Neural cell (in vitro differentiated cells): ENCODE data around the gene MINDY2. TPM values are rescaled to one million over a fixed set of nuclear protein-coding genes. Genes with fewer than 3 reads are reported as not detected.
"Not testable (repeated sequence)": the region's sequence is repeated elsewhere in the genome, so short reads cannot be mapped to it uniquely, and the experiment has no call there.

Experiments
- H2AFZ ChIP-seq: fragments of 200-600, 300-800 bp; sonication (generic), shearing (Covaris generic); 2 replicates; pipeline ENCODE4 v1.6.0; 2014; ENCODE audit warnings: low read depth, mild to moderate bottlenecking, antibody characterized with exemption, low read length, moderate library complexity
- H3F3A ChIP-seq: fragments of 200-600 bp; shearing (Covaris generic); 2 replicates; pipeline ENCODE4 v1.6.1; 2016; ENCODE audit warnings: mild to moderate bottlenecking, moderate library complexity, mixed read lengths, antibody characterized with exemption, low read length; ENCODE audit not compliant: insufficient read depth, poor library complexity, severe bottlenecking
- H3K27ac ChIP-seq: fragments of 200-600, 300-800 bp; sonication (generic), shearing (Covaris generic); 2 replicates; pipeline ENCODE4 v1.5.1; 2014; ENCODE audit warnings: mild to moderate bottlenecking, low read length, moderate library complexity
- H3K27me3 ChIP-seq: fragments of 300-800, 200-600 bp; sonication (generic), shearing (Covaris generic); 2 replicates; pipeline ENCODE4 v1.6.0; 2014; ENCODE audit warnings: mild to moderate bottlenecking, low read depth, low read length, moderate library complexity; ENCODE audit not compliant: insufficient read depth
- H3K36me3 ChIP-seq: fragments of 300-800, 200-600 bp; sonication (generic), shearing (Covaris generic); 2 replicates; pipeline ENCODE4 v1.5.1; 2014; ENCODE audit warnings: mild to moderate bottlenecking, antibody characterized with exemption, low read length, moderate library complexity; ENCODE audit not compliant: insufficient read depth
- H3K4me2 ChIP-seq: fragments of 300-800, 200-600 bp; sonication (generic), shearing (Covaris generic); 2 replicates; pipeline ENCODE4 v1.6.0; 2014; ENCODE audit warnings: mild to moderate bottlenecking, low read length
- H3K4me3 ChIP-seq: fragments of 300-800, 200-600 bp; sonication (generic), shearing (Covaris generic); 2 replicates; pipeline ENCODE4 v1.5.1; 2014; ENCODE audit warnings: mild to moderate bottlenecking, low read length, moderate library complexity
- H3K79me2 ChIP-seq: fragments of 200-600 bp; shearing (Covaris generic); replicated peaks from 2 replicates; pipeline ENCODE4 v1.6.0; 2014; ENCODE audit warnings: mild to moderate bottlenecking, low read length, moderate library complexity; ENCODE audit not compliant: insufficient read depth
- H3K9ac ChIP-seq: fragments of 300-800, 200-600 bp; sonication (generic), shearing (Covaris generic); 2 replicates; pipeline ENCODE4 v1.6.1; 2016; ENCODE audit warnings: mild to moderate bottlenecking, low read length, mixed read lengths
- H3K9me2 ChIP-seq: fragments of 200-600 bp; shearing (Covaris generic); 2 replicates; pipeline ENCODE4 v1.6.1; 2016; ENCODE audit warnings: mild to moderate bottlenecking, low read length, mixed read lengths; ENCODE audit not compliant: insufficient read depth
- H3K9me3 ChIP-seq: fragments of 200-600, 300-800 bp; sonication (generic), shearing (Covaris generic); 2 replicates; pipeline ENCODE4 v1.6.1; 2016; ENCODE audit warnings: mild to moderate bottlenecking, mixed run types, low read length, moderate library complexity, mixed read lengths
- H4K20me1 ChIP-seq: fragments of 200-600 bp; shearing (Covaris generic); 2 replicates; pipeline ENCODE4 v1.6.1; 2016; ENCODE audit warnings: mild to moderate bottlenecking, mixed run types; ENCODE audit not compliant: insufficient read depth
- EP300 ChIP-seq: fragments of 450-650 bp; conservative IDR thresholded peaks from 2 replicates; pipeline ENCODE4 v1.6.1; 2014; ENCODE audit warnings: antibody characterized with exemption, mild to moderate bottlenecking, moderate library complexity; ENCODE audit not compliant: poor library complexity, severe bottlenecking
- EZH2 ChIP-seq: fragments of 200-600, 300-800 bp; shearing (Covaris generic), sonication (generic); IDR thresholded peaks from 2 replicates; pipeline ENCODE4 v1.6.1; 2014; ENCODE audit warnings: antibody characterized with exemption, low read length, borderline replicate concordance, mild to moderate bottlenecking; ENCODE audit not compliant: insufficient read depth, poor library complexity, severe bottlenecking
- MXI1 ChIP-seq: fragments of 450-650 bp; conservative IDR thresholded peaks from 2 replicates; pipeline ENCODE4 v1.6.1; 2014; ENCODE audit warnings: antibody characterized with exemption, mild to moderate bottlenecking; ENCODE audit not compliant: poor library complexity, severe bottlenecking
- POLR2AphosphoS5 ChIP-seq: IDR thresholded peaks from 2 replicates; pipeline ENCODE4 v1.6.1; 2012
- RAD21 ChIP-seq: fragments of 450-650 bp; conservative IDR thresholded peaks from 2 replicates; pipeline ENCODE4 v1.6.1; 2014; ENCODE audit warnings: antibody characterized with exemption, mild to moderate bottlenecking, moderate library complexity
- SMC3 ChIP-seq: fragments of 450-650 bp; conservative IDR thresholded peaks from 2 replicates; pipeline ENCODE4 v1.6.1; 2014; ENCODE audit warnings: antibody characterized with exemption, mild to moderate bottlenecking, moderate library complexity; ENCODE audit not compliant: poor library complexity
- TAF1 ChIP-seq: IDR thresholded peaks from 2 replicates; pipeline ENCODE4 v1.6.1; 2012; ENCODE audit warnings: low read depth
- polyA plus RNA-seq: library from polyadenylated mRNA; depleted of rRNA; stranded (reverse); fragments of >200 nt; gene quantifications from 2 replicates; pipeline ENCODE4 v1.2.3, GENCODE V29; 2014
- TF ChIP-seq, protein P1 (sequence below): fragments of 450-650 bp; IDR thresholded peaks from 2 replicates; pipeline ENCODE4 v1.5.1; 2014; ENCODE audit warnings: antibody characterized with exemption, mild to moderate bottlenecking, moderate library complexity; ENCODE audit not compliant: poor library complexity, severe bottlenecking
- TF ChIP-seq, protein P2 (sequence below): IDR thresholded peaks from 2 replicates; pipeline ENCODE4 v1.6.1; 2012; ENCODE audit warnings: borderline replicate concordance

Gene MINDY2
- polyA plus RNA-seq, 1 donor from 2014 or later: 22.8 TPM

DNA sequence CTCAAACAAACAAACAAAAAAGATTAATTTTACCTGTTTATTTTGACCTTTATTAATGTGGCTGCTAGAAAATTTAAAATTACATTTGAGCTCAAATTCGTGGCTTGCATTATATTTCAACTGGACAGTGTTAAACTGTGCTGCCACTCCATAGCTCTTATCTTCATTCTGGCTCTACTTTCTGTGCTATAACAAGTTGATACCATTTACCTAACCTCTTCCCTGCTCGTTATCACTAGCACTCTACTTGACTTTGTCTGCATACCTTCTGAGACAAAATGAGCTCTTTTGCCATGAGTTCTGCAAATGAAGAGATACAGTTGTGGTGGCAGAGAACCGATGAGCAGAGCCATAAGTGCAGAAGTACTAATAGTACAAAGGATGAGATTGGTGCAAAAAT, 26.4 kb downstream of the MINDY2 start:
- no peaks in the 10 kb centered on the region for H3F3A ChIP-seq
- no peak for TF ChIP-seq MXI1
- TF ChIP-seq, protein P1, sequence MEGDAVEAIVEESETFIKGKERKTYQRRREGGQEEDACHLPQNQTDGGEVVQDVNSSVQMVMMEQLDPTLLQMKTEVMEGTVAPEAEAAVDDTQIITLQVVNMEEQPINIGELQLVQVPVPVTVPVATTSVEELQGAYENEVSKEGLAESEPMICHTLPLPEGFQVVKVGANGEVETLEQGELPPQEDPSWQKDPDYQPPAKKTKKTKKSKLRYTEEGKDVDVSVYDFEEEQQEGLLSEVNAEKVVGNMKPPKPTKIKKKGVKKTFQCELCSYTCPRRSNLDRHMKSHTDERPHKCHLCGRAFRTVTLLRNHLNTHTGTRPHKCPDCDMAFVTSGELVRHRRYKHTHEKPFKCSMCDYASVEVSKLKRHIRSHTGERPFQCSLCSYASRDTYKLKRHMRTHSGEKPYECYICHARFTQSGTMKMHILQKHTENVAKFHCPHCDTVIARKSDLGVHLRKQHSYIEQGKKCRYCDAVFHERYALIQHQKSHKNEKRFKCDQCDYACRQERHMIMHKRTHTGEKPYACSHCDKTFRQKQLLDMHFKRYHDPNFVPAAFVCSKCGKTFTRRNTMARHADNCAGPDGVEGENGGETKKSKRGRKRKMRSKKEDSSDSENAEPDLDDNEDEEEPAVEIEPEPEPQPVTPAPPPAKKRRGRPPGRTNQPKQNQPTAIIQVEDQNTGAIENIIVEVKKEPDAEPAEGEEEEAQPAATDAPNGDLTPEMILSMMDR: no peak
- no peak for TF ChIP-seq SMC3
- TF ChIP-seq EP300: no peak
- no peak for TF ChIP-seq POLR2AphosphoS5
- TF ChIP-seq TAF1: no peak
- TF ChIP-seq EZH2: no peak
- no peak for TF ChIP-seq RAD21
- TF ChIP-seq, protein P2, sequence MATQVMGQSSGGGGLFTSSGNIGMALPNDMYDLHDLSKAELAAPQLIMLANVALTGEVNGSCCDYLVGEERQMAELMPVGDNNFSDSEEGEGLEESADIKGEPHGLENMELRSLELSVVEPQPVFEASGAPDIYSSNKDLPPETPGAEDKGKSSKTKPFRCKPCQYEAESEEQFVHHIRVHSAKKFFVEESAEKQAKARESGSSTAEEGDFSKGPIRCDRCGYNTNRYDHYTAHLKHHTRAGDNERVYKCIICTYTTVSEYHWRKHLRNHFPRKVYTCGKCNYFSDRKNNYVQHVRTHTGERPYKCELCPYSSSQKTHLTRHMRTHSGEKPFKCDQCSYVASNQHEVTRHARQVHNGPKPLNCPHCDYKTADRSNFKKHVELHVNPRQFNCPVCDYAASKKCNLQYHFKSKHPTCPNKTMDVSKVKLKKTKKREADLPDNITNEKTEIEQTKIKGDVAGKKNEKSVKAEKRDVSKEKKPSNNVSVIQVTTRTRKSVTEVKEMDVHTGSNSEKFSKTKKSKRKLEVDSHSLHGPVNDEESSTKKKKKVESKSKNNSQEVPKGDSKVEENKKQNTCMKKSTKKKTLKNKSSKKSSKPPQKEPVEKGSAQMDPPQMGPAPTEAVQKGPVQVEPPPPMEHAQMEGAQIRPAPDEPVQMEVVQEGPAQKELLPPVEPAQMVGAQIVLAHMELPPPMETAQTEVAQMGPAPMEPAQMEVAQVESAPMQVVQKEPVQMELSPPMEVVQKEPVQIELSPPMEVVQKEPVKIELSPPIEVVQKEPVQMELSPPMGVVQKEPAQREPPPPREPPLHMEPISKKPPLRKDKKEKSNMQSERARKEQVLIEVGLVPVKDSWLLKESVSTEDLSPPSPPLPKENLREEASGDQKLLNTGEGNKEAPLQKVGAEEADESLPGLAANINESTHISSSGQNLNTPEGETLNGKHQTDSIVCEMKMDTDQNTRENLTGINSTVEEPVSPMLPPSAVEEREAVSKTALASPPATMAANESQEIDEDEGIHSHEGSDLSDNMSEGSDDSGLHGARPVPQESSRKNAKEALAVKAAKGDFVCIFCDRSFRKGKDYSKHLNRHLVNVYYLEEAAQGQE: no peak
- no peak overlapping the region for H3K9ac ChIP-seq
- H2AFZ ChIP-seq: no peak overlapping the region
- H3K27me3 ChIP-seq: no peaks in the 10 kb centered on the region
- no peaks in the 10 kb centered on the region for H3K9me2 ChIP-seq
- H3K27ac ChIP-seq: no peak overlapping the region
- peaks cover under 1% of the 10 kb centered on the region for H3K36me3 ChIP-seq
- H3K79me2 ChIP-seq: peaks cover 3% of the 10 kb centered on the region
- H3K4me2 ChIP-seq: no peak overlapping the region
- no peak overlapping the region for H3K4me3 ChIP-seq
- H3K9me3 ChIP-seq: no peaks in the 10 kb centered on the region
- H4K20me1 ChIP-seq: no peaks in the 10 kb centered on the region

DNA sequence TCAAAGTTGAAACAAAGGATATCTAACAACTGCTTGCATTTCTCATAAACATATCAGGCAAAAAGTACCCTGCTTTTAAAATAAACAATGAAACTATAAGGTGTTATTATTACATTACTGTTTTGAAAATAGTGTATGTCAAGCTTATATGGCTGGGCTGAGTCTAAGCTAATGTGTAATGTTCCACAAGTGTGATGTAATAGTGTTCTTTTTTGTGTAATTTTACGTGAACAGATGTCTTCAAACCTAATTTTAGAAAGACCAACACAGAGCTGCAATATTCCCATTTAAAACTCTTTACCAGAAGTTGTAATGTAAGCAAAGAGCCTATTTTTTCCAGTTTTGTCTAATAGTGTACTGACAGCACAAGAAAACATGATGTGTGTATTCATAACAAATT, 34.0 kb downstream of the MINDY2 start:
- Histone ChIP-seq H3K9ac (no peak overlapping the region), H3K27ac (no peak overlapping the region), H2AFZ (no peak overlapping the region), H3K27me3 (no peaks in the 10 kb centered on the region), H3F3A (no peaks in the 10 kb centered on the region), H3K9me2 (no peaks in the 10 kb centered on the region), H3K36me3 (peaks cover 7% of the 10 kb centered on the region), H3K4me3 (no peak overlapping the region), H3K4me2 (no peak overlapping the region), H4K20me1 (no peaks in the 10 kb centered on the region), H3K79me2 (peaks cover 3% of the 10 kb centered on the region), H3K9me3 (no peaks in the 10 kb centered on the region)
- TF ChIP-seq RAD21: no peak
- TF ChIP-seq, protein P1: no peak
- TF ChIP-seq SMC3: no peak
- TF ChIP-seq TAF1: no peak
- no peak for TF ChIP-seq EP300
- TF ChIP-seq EZH2: no peak
- no peak for TF ChIP-seq MXI1
- TF ChIP-seq, protein P2: no peak
- no peak for TF ChIP-seq POLR2AphosphoS5

DNA sequence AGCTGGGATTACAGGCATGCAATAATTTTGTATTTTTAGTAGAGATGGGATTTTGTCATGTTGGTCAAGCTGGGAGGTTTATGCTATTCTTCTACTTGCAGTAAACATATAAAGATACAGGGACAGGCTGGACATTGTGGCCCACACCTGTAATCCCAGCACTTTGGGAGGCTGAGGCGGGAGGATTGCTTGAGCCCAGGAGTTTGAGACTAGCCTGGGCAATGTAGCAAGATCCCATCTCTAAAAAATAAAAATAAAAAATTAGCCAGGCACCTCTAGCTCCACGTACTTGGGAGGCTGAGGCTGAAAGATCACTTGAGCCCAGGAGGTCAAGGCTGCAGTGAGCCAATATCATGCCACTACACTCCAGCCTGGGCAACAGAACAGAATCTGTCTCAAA, 52.2 kb downstream of the MINDY2 start:
- H3K4me3 ChIP-seq, H3K79me2 ChIP-seq, H3K4me2 ChIP-seq, H3K9me3 ChIP-seq, H3K27ac ChIP-seq, H3K36me3 ChIP-seq, H3K9me2 ChIP-seq, H3K27me3 ChIP-seq, H2AFZ ChIP-seq, H3F3A ChIP-seq, H3K9ac ChIP-seq, H4K20me1 ChIP-seq: not testable (repeated sequence)
